HG03469 (cell line): Measurements from ENCODE around the gene DCLRE1A.
A peak's percentile ranks its signal among the peaks of the same experiment; 100 is the strongest.

ENCODE experiments used
- ATAC-seq: cut with Tn5 transposase; IDR thresholded peaks from one replicate; pipeline ENCODE4 v1.9.1; 2021; ENCODE audit warnings: mild to moderate bottlenecking, moderate library complexity, moderate number of reproducible peaks; ENCODE audit not compliant: unreplicated experiment

The DCLRE1A gene

GRCh38 chr10:113801569-113801968, 52.3 kb downstream of the DCLRE1A start:
- no peak for ATAC-seq

- ATAC-seq = no peak
Measured at GRCh38 chr10:113791691-113792090, 62.2 kb downstream of the DCLRE1A start.

DNA sequence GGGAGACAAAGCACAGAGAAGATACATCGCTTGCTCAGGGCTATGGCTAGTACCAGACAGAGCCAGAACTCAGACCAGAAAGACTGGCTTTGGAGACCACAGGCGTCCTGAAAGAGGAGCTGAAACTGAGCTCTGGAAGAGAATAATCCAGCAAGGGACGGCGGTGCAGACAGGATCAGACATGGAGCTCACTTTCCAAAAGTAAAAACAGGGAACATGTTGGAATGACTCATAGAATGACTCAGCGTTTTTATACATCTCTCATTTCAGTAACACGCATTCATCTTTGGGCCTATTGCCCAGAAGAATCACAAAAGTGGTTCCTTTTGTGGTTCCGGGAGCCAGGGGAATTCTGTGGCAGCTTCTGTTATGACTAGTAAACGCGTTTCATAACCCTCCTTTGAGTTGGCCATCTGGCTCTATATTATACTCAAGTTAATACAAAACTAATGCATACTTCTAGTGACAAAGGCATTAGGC, 65.2 kb downstream of the DCLRE1A start:
- peak; percentile 73 for ATAC-seq
